Activated naive CD4-positive, alpha-beta T cell (primary cell): ENCODE data around the gene RAB5B.
"Not testable (repeated sequence)": the region's sequence is repeated elsewhere in the genome, so short reads cannot be mapped to it uniquely, and the experiment has no call there.

Experiments
- DNase-seq, 4 experiments: peaks; one replicate each; lab custom pipeline; 2025; lab: John Stamatoyannopoulos, UW

The RAB5B gene

DNA sequence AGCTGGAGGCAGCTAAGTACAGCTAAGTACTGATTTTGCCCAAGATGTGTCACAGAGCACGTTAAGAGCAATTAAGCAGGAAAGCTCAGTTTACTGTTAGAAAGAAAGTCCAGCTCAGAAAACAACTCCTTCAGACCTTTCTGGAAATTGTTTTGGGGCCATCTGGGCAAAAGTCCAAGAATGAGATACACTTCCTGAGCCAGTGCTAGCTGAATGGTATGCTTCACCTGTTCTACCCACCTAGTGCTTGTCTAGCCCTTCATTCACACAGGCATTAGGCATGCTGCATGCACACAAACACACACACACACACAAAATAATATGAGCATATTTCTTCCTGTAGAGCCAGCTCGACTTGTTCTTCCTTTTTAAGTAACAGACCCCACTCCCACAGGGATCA is 40.3 kb downstream of the RAB5B start:
- no peak for DNase-seq

DNA sequence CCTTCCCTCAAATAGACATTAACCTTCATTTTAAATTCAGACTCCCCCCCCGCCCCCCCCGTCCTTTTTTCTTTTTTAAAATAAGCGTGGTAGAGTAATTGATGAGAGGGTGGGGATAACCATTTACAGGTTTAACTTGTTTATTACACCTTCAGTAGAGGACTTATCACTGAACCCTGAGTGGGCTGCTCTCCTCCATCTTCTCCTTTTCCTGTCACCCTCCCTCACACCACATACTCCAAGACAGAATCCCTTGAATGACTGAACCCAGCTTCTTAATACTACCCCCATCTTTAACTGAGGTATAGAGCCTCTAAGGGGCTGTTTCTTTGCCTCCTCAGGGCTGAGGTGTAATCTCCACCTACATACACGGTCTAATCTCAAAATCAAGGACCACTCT is 43.3 kb downstream of the RAB5B start:
- DNase-seq = no peak

DNA sequence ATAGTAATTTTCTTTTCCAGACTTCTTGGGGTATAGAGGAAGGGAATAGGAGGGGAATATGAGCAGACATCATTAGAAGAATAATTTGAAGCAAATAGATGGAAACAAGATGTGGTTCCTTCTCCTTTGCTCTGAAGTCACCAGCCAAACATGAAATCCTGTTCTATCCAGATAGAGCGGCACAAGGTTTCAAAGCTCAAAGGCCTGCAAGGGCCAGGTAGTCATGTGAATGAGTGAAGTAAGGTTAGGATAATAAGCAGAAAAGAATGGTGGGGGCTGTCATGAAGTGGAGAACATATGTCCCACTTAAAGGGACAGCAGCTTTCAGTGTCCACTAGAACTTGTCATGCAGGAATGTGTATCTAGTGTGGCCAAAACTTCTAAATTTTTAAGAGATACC is 44.5 kb downstream of the RAB5B start:
- DNase-seq = no peak

DNA sequence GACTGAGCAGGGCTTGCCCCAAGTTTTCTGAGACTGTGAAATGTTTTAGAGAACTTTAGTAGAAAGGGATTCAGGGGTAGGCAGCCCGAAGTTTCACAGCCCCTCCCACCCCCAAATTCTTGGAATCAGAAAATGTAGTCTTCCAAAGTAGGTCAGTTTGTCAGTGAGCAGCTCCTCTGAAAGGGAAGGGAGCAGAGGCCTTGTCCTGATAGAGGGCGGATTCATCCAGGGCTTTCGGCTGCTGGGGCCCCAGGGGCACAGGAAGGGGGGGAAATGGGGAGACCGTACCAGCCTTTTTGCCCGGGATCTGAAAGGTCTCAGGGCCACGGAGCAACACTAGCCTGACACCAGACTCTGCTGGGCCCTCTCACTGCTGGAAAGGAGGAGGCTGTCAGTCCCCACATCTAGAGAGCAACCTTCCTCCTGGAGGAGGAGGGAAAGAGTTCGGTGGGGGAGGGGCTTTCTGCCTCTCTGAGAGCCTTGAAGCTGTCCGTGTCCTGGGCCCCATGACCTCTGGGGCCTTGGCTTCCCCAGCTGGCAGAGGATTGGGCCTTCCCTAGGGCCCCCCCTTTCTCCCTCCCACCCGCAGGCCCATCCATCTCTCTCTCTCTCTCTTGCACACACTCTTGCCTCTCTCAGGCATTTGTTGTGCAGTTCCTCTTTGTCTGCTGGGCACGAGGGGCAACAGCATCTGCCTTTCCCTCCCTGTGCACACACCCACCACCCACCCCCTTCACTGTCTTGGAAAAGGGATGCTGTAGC is 46.7 kb downstream of the RAB5B start, which contains the start of gene IKZF4:
Gene IKZF4, plus strand, starts transcription at position 621 of the 762 bp plus-strand sequence. CDS start 451 bp downstream, outside the sequence.
- DNase-seq = no peak

DNA sequence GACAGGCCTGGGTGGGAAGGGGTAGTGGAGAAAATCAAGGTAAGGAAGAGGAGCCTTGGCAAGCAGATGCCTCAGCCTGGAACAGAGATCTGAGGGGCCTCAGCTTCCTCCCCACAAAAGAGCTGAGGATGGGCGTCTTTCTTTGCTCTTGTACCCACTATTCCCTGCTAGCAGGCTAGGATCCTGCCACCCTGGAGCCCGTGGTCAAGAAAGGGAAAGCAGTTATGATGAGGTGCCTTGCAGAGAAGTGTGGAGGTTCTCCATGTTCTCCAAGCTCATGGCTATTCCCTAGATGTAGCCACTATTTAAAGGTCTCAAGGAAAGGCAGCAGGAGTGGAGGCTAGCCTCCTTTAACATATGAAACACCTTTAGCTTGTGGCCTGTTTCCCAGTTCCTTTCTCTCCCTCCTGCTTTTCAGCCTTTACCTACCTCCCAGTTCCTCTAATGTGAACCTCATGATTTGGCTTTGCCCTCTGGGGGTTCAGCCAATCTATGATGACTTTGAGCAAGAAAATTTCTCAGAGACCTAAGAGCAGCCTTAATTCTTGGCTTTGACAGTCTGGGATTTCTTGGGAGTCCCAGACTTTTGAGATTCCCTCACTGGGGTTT is 48.1 kb downstream of the RAB5B start:
- no peak for DNase-seq

DNA sequence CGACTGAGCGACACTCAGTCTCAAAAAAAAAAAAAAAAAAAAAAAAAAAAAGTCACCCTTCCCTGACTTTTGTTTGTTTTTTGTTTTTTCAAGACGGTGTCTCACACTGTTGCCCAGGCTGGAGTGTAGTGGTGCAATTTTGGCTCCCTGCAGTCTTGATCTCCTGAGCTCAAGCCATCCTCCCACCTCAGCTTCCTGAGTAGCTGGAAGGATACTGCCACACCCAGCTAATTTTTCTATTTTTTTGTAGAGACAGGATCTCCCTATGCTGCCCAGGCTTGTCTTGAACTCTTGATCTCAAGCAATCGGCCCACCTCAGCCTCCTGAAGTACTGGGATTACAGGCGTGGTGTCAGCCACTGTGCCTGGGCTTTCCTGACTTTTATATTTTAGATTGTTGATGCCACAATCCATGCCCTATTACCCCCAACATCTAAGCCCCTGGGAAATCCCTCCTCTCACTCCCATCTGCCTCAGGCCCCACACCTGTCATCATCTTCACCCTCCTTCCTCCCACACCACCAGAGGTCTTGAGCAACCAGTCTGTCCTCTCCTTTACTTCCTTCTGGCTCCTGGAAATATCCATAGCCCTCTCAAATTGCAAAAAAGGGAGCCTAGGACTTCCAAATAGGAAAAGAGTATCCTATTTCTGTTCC is 54.8 kb downstream of the RAB5B start:
- DNase-seq = no peak

DNA sequence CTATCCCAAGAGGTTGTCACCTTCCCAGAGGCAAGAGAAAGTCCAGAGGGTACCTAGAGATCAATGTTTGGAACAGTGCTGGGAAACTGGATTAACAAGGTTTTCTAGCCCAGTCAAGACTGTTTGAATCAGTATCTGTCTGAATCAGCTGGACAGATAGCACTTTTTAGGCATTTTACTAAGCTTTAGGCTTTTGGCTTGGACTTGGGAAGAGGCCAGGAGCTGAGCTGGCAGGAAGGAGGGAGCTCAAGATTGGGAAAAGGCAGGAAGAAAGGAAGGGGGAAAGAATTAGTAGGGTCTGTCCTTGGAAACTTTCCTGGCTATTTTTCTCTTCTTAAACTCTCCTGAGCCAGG is 55.3 kb downstream of the RAB5B start:
- no peak for DNase-seq

DNA sequence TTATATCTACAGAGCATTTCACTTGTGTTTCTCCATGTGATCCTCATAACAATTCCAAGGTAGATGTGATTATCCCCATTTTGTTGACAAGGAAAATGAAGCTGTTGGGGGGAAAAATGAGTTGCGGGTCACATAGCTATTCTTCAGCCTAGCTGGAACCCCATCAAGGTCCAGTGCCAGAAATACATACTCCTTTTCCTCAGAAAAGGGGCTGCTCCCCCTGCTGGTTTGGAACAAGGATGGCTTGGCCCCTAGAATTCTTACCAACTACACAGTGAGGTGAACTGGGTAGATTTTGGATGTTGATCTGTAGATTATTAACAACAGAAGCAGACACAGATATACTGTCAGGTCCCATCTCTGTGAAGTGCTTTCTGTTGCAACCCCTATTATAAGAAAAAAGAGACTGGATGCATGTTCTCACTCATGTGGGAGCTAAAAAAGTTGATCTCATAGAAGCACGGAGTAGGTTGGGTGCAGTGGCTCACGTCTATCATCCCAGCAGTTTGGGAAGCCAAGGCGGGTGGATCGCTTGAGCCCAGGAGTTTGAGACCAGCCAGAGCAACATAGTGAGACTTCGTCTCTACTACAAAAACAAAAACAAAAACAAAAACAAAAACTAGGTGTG is 55.9 kb downstream of the RAB5B start:
- peak in 2 of 4 experiments; percentile 2 to 8 for DNase-seq

DNA sequence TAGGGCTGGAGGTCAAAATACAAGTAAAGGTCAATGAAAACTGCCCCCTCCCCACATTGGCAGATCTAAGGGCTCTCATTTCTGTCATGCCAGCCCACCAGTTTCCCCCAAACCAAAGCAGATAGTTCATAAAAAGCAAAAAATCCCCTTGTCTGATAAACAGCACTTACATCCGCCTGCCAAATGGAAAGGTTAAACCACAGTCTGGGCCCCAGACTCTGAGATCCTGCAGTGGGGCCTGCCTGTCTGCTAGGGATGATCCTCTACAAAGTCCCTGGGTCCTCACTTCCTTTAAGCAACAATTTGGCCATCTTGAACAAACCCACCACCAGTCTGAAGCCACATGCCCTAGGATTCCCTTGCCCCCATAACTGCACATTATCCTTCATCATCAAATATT is 58.1 kb downstream of the RAB5B start:
- DNase-seq = no peak

DNA sequence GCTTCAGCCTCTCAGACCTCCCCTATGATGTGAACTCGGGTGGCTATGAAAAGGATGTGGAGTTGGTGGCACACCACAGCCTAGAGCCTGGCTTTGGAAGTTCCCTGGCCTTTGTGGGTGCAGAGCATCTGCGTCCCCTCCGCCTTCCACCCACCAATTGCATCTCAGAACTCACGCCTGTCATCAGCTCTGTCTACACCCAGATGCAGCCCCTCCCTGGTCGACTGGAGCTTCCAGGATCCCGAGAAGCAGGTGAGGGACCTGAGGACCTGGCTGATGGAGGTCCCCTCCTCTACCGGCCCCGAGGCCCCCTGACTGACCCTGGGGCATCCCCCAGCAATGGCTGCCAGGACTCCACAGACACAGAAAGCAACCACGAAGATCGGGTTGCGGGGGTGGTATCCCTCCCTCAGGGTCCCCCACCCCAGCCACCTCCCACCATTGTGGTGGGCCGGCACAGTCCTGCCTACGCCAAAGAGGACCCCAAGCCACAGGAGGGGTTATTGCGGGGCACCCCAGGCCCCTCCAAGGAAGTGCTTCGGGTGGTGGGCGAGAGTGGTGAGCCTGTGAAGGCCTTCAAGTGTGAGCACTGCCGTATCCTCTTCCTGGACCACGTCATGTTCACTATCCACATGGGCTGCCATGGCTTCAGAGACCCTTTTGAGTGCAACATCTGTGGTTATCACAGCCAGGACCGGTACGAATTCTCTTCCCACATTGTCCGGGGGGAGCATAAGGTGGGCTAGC is 60.9 kb downstream of the RAB5B start:
- no peak for DNase-seq

DNA sequence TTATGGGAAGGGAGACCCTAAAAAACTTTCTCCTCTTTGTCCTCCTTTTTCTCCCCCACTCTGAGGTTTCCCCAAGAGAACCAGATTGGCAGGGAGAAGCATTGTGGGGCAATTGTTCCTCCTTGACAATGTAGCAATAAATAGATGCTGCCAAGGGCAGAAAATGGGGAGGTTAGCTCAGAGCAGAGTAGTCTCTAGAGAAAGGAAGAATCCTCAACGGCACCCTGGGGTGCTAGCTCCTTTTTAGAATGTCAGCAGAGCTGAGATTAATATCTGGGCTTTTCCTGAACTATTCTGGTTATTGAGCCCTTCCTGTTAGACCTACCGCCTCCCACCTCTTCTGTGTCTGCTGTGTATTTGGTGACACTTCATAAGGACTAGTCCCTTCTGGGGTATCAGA is 63.3 kb downstream of the RAB5B start:
- DNase-seq = no peak

DNA sequence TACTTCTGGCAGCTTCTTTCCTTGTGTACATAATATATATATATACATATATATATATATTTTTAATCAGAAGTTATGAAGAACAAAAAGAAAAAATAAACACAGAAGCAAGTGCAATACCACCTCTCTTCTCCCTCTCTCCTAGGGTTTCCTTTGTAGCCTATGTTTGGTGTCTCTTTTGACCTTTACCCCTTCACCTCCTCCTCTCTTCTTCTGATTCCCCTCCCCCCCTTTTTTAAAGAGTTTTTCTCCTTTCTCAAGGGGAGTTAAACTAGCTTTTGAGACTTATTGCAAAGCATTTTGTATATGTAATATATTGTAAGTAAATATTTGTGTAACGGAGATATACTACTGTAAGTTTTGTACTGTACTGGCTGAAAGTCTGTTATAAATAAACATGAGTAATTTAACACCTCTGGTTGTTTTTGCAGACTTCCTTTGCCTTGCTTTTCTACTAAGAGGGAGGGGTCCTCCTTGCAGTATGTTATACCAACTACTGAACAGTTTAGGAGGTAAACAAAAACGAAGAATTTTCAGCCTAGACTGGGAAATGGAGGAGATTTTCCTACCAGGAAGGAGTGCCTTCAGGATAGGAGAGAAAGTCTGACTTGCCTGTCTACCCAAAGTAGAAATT is 64.3 kb downstream of the RAB5B start:
- no peak for DNase-seq

DNA sequence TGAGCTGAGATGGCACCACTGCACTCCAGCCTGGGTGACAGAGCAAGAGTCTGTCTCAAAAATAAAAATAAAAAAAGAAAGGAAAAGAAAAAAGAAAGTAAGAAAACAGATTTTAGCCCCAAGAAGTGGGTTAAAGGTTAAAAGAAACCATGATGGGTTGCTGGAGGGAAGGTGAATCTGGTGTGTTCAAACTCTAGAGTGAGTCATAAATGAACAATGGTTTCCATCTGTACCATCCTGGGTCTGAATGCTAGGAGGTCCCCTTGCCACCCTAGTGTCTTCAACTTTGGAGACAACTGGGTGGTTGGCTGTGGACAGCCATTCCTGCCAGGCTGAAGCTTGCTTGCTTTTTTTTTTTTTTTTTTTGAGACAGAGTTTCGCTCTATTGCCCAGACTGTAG is 66.3 kb downstream of the RAB5B start:
- no peak for DNase-seq

DNA sequence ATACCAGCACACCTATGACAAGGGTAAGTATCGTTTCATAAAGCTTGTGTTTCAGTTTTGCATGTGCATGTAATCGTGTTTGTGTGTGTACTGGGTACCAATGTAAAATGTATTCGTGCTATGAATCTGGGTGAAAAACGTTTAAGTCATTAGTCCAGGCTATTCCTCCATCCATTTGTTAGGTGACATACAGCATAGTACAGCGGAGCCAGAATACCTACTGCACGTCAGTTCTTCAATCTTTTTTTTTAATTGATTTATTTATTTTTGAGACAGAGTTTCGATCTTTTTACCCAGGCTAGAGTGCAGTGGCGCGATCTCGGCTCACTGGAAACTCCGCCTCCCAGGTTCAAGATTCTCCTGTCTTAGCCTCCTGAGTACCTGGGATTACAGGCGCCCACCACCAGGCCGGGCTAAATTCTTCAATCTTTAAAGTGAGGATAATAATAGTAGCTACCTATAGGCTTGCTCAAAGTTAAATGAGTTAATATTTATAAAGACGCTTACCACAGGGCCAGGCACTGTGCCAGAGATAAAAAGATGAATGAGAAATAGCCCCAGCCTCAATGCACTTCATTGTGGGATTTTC is 67.2 kb downstream of the RAB5B start:
- no peak for DNase-seq

DNA sequence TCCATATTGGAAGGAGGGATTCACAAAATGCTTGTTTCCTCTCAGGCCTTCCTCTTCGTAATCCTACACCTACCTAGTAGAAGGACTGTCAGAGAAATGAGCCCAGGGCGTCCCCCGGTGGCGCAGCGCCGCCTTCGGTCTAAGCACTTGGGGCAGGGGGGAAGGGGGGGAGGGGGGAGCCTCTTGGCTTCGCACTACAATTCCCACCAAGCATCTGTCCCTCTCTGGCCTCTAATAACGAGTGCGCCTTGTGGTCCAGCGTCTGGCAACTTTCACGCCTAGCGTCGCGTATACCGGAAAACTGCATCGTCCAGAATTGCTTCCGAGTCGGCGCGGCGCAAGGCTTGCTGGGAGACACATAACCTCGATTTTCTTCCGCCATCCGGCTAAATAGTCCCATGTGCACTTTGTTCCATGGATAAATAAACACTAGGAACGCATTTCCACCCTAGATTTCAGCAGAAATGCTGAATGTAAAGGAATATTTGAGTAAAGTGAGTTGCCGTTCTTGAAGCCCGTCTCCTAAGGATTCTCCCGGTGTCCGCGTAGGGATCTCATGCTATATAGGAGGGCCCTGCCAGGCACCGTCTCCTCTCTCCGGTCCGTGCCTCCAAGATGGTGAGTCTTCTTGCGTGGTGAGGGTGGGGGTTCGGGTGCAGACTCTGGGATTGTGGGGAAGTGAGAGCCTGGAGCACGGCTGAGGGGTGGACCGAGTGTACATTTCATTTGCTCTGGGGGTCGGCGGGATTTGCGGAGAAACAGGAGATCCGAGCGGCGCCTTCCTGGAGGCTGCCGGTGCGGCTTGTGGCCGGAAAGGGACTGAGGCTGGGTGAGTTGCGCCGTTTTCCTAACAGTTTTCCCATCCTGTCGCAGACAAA is 67.9 kb downstream of the RAB5B start, which contains the start of gene RPS26:
Gene RPS26, plus strand, starts transcription at position 367 of the 878 bp plus-strand sequence. Its CDS starts 249 bp downstream, at position 616.
- DNase-seq = peak; percentile 73 to 83 (median 78)

DNA sequence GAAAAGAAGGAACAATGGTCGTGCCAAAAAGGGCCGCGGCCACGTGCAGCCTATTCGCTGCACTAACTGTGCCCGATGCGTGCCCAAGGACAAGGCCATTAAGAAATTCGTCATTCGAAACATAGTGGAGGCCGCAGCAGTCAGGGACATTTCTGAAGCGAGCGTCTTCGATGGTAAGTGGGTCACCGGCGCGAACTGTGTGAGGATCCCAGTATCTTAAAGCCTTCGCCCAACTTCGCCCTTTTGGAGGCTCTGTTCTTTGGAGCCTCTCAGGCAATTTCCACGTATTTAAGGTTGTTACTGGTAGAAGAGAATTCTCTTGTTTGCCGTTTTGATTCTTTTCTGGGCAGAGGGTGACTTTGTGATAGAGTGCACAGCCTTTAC is 68.5 kb downstream of the RAB5B start:
- DNase-seq = not testable (repeated sequence)

DNA sequence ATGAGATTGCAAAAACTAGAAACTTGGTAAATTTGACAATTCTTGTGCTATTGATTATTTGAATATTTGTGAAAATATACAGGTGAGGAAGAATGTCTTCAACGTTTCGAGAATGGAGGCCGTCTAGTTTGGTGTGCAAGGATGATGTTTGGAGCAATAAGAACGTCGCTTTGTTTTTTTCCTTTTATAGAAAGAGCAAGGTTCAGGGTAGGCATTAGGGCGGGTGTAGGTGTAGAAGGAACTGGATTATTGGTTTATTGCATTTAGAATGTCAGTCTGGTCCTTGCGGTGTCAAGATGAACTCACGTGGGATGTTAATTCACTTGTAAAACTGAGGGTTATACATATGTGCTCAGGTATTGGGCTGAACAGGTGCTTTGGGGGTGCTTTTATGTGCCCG is 69.0 kb downstream of the RAB5B start:
- DNase-seq = no peak
